CD4-positive, alpha-beta T cell treated with Interleukin-2 at 100 ng/mL for 4 hours (primary cell): ENCODE measurements around the gene MEOX1.

Experiments used
- DNase-seq: peaks from one replicate; pipeline ENCODE4 v3.0.0-alpha.2; 2020; ENCODE audit warnings: low spot score

The MEOX1 gene

GRCh38 chr17:43655693-43656255 lies 5.9 kb downstream of the MEOX1 start:
- no peak for DNase-seq

- DNase-seq: no peak
Observed at GRCh38 chr17:43652124-43652480, 9.6 kb downstream of the MEOX1 start.

- DNase-seq: no peak
Observed at GRCh38 chr17:43650471-43650870, 11.3 kb downstream of the MEOX1 start.

- DNase-seq: no peak
Observed at GRCh38 chr17:43648916-43649315, 12.8 kb downstream of the MEOX1 start.

GRCh38 chr17:43645765-43646481 lies 15.8 kb downstream of the MEOX1 start:
- no peak for DNase-seq

- no peak for DNase-seq
Observed at GRCh38 chr17:43645450-43645764, 16.3 kb downstream of the MEOX1 start.

GRCh38 chr17:43644081-43644480 lies 17.6 kb downstream of the MEOX1 start:
- no peak for DNase-seq

- no peak for DNase-seq
Observed at GRCh38 chr17:43641416-43641815, 20.3 kb downstream of the MEOX1 start.

- no peak for DNase-seq
Observed at GRCh38 chr17:43640491-43641252, 21.1 kb downstream of the MEOX1 start.

- DNase-seq: no peak
Observed at GRCh38 chr17:43637563-43638323, 24.0 kb downstream of the MEOX1 start.

- DNase-seq: no peak
Observed at GRCh38 chr17:43636426-43636825, 25.3 kb downstream of the MEOX1 start.

GRCh38 chr17:43634591-43635125 lies 27.1 kb downstream of the MEOX1 start:
- no peak for DNase-seq

- DNase-seq: no peak
Observed at GRCh38 chr17:43632221-43632620, 29.5 kb downstream of the MEOX1 start.

- no peak for DNase-seq
Observed at GRCh38 chr17:43631429-43631828, 30.3 kb downstream of the MEOX1 start.

- DNase-seq: no peak
Observed at GRCh38 chr17:43628089-43628650, 33.6 kb downstream of the MEOX1 start.

- no peak for DNase-seq
Observed at GRCh38 chr17:43627653-43628052, 34.1 kb downstream of the MEOX1 start.

GRCh38 chr17:43626023-43626422 lies 35.7 kb downstream of the MEOX1 start:
- DNase-seq: no peak

- no peak for DNase-seq
Observed at GRCh38 chr17:43625606-43626005, 36.1 kb downstream of the MEOX1 start.

- no peak for DNase-seq
Observed at GRCh38 chr17:43620581-43620980, 41.1 kb downstream of the MEOX1 start.

GRCh38 chr17:43620147-43620546 lies 41.6 kb downstream of the MEOX1 start:
- DNase-seq: no peak

GRCh38 chr17:43619705-43620104 lies 42.0 kb downstream of the MEOX1 start:
- DNase-seq: no peak

- no peak for DNase-seq
Observed at GRCh38 chr17:43618276-43618675, 43.4 kb downstream of the MEOX1 start.
